Activated CD4-positive, alpha-beta T cell treated with anti-CD3 and anti-CD28 coated beads for 48 hours (primary cell): ENCODE measurements around the gene LRIT3.

Experiments used
- DNase-seq: peaks from one replicate; pipeline ENCODE4 v3.0.0-alpha.2; 2020

Gene LRIT3

GRCh38 chr4:109912706-109913595, 65.0 kb downstream of the LRIT3 start, which contains the start of gene EGF:
TSS of gene EGF (plus strand) at chr4:109912883. CDS start at chr4:109913336, 453 bp downstream.
- no peak for DNase-seq

- DNase-seq: no peak
These were observed 65.8 kb downstream of the LRIT3 start for GRCh38 chr4:109913596-109914241.

GRCh38 chr4:109914322-109914721, 66.4 kb downstream of the LRIT3 start:
- no peak for DNase-seq

GRCh38 chr4:109915385-109916026, 67.6 kb downstream of the LRIT3 start:
- DNase-seq: no peak

GRCh38 chr4:109916027-109916409, 68.1 kb downstream of the LRIT3 start:
- peak; percentile 11 for DNase-seq

GRCh38 chr4:109921384-109921808, 73.5 kb downstream of the LRIT3 start:
- DNase-seq: no peak
